PC-3 (cell line): ENCODE measurements around the gene HACD1.

Experiments
- CTCF ChIP-seq: fragments of 300-600 bp; sonication (generic); conservative IDR thresholded peaks from 2 replicates; pipeline ENCODE4 v1.5.1; 2017; ENCODE audit warnings: antibody characterized with exemption, low read depth, mild to moderate bottlenecking, low read length
- EZH2 ChIP-seq: fragments of 300-600 bp; sonication (generic); IDR thresholded peaks from one replicate; pipeline ENCODE4 v1.6.1; 2017; ENCODE audit warnings: antibody characterized with exemption, mild to moderate bottlenecking, low read length; ENCODE audit not compliant: unreplicated experiment

- TF ChIP-seq EZH2 (no peak), CTCF (no peak)
Observed at GRCh38 chr10:17663450-17663849, 46.3 kb upstream of the HACD1 start.
